ENCODE results near the gene USH2A. TPM values are rescaled to one million over a fixed set of nuclear protein-coding genes. Genes with fewer than 3 reads are reported as not detected.

USH2A gene
- total and polyA plus RNA-seq, 8 donors, result 0.03 to 0.28 (median 0.06) TPM

- Histone ChIP-seq H3K4me3 (no peak overlapping the region), H3K36me3 (no peaks in the 10 kb centered on the region), H3K27ac (no peak overlapping the region), H3K27me3 (no peaks in the 10 kb centered on the region), H3K9me3 (no peaks in the 10 kb centered on the region), H3K4me1 (no peaks in the 10 kb centered on the region)
- no peak for ATAC-seq
- intact Hi-C loops (cut with DNase I), result no loop called here
- WGBS, 2 donors, result 75 to 86% methylated on average over 2 of the region's 2 CpGs
- TF ChIP-seq, protein P1, sequence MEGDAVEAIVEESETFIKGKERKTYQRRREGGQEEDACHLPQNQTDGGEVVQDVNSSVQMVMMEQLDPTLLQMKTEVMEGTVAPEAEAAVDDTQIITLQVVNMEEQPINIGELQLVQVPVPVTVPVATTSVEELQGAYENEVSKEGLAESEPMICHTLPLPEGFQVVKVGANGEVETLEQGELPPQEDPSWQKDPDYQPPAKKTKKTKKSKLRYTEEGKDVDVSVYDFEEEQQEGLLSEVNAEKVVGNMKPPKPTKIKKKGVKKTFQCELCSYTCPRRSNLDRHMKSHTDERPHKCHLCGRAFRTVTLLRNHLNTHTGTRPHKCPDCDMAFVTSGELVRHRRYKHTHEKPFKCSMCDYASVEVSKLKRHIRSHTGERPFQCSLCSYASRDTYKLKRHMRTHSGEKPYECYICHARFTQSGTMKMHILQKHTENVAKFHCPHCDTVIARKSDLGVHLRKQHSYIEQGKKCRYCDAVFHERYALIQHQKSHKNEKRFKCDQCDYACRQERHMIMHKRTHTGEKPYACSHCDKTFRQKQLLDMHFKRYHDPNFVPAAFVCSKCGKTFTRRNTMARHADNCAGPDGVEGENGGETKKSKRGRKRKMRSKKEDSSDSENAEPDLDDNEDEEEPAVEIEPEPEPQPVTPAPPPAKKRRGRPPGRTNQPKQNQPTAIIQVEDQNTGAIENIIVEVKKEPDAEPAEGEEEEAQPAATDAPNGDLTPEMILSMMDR (IDR thresholded peaks at IDR 0.05), result no peak
- DNase-seq, result no peak
- FAIRE-seq, result no peak
Observed at GRCh38 chr1:216453777-216454176, 30.5 kb upstream of the USH2A start.

- H3K4me1 ChIP-seq, result no peaks in the 10 kb centered on the region
- H3K27me3 ChIP-seq, result no peaks in the 10 kb centered on the region
- DNase-seq (no peak), FAIRE-seq (no peak), ATAC-seq (no peak)
- WGBS, 2 donors, result 75 to 81% methylated on average over 3 of the region's 3 CpGs
- no peak overlapping the region for H3K4me3 ChIP-seq
- no peaks in the 10 kb centered on the region for H3K9me3 ChIP-seq
- H3K27ac ChIP-seq, result no peak overlapping the region
- no peaks in the 10 kb centered on the region for H3K36me3 ChIP-seq
- TF ChIP-seq, protein P1 (IDR thresholded peaks at IDR 0.05), result no peak
- intact Hi-C loops (cut with DNase I), result no loop called here
Observed at GRCh38 chr1:216450227-216450626, 27.0 kb upstream of the USH2A start.

DNA sequence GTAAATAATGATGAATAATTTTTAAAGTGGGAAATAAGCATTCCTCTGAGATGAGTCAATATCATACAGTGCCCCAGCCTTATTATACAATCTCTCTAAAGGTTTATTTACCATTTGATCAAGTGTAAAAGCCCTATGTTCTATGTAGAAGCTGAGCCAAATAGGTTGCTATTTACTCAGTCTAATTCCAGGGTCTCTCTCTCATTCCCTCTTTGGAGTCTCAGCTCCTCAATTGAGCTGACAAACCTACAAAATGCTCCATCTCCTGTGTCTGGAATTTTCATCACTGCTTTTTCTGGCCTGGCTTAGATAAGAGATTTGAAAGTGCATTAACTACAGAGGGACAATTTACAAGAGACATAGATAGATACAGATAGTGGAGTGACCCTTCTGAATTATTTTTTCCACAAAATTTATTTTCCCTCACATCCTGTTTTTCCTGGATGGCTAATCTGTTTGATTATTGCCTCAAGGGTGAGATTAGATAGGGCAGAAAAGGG, 24.8 kb upstream of the USH2A start:
- H3K9me3 ChIP-seq, result no peaks in the 10 kb centered on the region
- TF ChIP-seq, protein P1 (IDR thresholded peaks at IDR 0.05), result no peak
- FAIRE-seq (no peak), DNase-seq (no peak), ATAC-seq (peak in 3 of 4 donors; percentile 37 to 80 (median 39))
- no peaks in the 10 kb centered on the region for H3K36me3 ChIP-seq
- intact Hi-C loops (cut with DNase I), result no loop called here
- H3K4me3 ChIP-seq, result no peak overlapping the region
- no peaks in the 10 kb centered on the region for H3K27me3 ChIP-seq
- H3K4me1 ChIP-seq, result no peaks in the 10 kb centered on the region
- no peak overlapping the region for H3K27ac ChIP-seq

- ATAC-seq (no peak), DNase-seq (no peak), FAIRE-seq (no peak)
- Histone ChIP-seq H3K27me3 (no peaks in the 10 kb centered on the region), H3K27ac (no peak overlapping the region), H3K9me3 (no peaks in the 10 kb centered on the region), H3K4me3 (no peak overlapping the region), H3K36me3 (no peaks in the 10 kb centered on the region), H3K4me1 (no peaks in the 10 kb centered on the region)
- TF ChIP-seq, protein P1 (IDR thresholded peaks at IDR 0.05), result no peak
- 86 to 90% methylated on average over 5 of the region's 5 CpGs for WGBS, 2 donors
- intact Hi-C loops (cut with DNase I), result no loop called here
Observed at GRCh38 chr1:216437603-216438002, 14.4 kb upstream of the USH2A start.

- Histone ChIP-seq H3K4me1 (no peaks in the 10 kb centered on the region), H3K27ac (no peak overlapping the region), H3K9me3 (no peaks in the 10 kb centered on the region), H3K36me3 (no peaks in the 10 kb centered on the region), H3K27me3 (no peaks in the 10 kb centered on the region), H3K4me3 (no peak overlapping the region)
- DNase-seq (no peak), ATAC-seq (no peak), FAIRE-seq (no peak)
- intact Hi-C loops (cut with DNase I), result no loop called here
- TF ChIP-seq, protein P1 (IDR thresholded peaks at IDR 0.05), result no peak
Observed at GRCh38 chr1:216434232-216434631, 11.0 kb upstream of the USH2A start.

Data from pancreas (tissue), 10 donors.